Measurements from ENCODE around the gene MEST.
A peak's percentile ranks its signal among the peaks of the same experiment; 100 is the strongest.
"Not testable (repeated sequence)": the region's sequence is repeated elsewhere in the genome, so short reads cannot be mapped to it uniquely, and the experiment has no call there.

Gene MEST

DNA sequence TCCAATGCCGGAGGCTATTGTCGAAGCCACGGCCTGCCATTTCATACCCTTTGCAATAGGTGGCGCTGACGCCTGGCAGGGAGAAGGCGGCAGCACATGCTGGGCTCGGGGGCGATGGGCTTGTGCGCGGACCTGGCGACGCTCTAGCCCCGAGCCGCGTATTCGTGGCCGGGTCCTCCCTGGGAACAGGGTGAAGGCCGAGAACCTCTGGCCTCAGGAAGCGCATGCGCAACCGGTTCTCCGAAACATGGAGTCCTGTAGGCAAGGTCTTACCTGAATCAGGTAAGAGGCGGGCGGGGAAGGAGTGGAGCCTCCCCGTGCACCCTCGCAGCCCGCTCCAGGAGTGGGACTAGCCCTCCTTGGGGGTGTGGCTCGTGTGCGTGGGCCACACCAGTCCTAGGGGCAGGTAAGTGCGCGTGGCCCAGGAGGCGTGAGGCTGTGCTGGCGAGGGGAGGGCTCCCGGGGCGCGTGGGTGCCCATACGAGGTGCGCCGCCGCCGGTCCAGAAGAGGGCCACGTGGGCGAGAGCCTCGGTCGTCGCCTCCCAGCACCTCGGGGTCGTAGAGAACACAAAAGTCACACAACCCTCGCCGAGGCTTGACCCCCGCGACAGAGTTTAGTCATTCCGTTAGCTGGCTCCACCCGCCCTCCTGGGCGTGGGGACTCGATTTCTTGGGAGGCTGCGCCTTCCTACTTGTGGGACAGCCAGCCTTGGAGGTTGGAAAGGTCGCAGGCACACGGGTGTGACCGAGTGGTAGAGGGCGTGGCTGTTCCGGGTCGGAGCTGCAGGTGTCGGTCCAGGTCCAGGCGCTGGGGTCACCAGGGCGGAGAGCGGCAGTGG is 5.6 kb upstream of the MEST start:
- peak; percentile 89 for DNase-seq

DNA sequence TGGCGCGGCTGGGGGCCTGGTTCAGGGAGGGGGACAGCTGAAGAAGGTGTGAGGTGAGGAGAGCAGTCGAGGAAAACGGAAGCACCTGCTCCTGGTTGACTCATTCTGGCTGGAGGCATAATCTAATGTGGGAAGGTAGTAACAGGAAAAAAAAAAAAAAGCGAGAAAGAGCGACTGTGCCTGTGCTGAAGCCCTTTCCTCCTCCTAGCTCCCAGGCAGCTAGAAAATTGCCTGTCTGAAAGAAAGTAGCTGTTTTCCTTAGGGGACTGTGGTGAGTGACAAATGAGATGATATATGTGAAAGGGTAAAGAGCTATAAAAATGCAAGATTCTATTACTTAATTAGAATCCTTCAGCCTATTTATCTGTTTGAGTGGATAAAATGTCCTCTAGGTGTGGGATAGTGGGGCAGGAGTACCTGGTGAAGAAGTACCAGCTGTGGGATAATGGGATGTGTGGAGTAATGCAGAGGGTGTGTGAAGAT is 4.9 kb upstream of the MEST start:
- DNase-seq = peak; percentile 58

DNA sequence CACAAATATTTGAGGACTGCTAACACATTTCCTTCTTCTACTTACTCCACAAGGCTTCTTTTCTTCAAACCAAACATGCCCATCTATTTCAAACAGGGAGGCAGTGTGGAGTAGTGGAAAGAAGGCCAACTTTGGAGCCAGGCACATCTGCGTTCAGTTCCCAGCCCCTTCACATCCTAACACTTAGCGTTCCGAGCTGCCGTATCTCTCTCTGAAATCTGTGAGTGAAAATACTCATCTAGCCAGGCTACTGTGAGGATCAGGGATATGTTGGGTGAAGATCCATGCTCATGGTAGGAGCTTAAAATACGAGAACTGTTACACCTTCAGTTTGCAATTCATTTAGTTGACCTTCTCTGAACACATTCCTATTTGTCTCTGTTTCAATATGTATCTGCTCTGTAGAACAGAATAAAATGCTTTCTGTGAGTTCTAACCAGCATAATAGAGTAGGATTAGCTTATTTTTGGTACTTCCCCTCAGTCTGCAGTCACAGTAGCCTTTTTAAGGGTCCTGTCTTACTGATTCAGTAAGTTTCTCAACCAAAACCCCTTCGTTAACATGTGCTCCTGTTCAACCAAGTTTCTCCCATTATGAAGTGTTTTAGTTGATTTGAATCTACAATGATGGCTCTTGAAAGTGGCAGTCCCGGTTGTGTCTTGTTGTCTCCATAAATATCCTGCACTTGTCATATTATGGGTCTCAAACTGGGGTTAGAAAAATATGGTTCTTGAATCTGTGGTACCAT is 3.3 kb upstream of the MEST start:
- DNase-seq = no peak

DNA sequence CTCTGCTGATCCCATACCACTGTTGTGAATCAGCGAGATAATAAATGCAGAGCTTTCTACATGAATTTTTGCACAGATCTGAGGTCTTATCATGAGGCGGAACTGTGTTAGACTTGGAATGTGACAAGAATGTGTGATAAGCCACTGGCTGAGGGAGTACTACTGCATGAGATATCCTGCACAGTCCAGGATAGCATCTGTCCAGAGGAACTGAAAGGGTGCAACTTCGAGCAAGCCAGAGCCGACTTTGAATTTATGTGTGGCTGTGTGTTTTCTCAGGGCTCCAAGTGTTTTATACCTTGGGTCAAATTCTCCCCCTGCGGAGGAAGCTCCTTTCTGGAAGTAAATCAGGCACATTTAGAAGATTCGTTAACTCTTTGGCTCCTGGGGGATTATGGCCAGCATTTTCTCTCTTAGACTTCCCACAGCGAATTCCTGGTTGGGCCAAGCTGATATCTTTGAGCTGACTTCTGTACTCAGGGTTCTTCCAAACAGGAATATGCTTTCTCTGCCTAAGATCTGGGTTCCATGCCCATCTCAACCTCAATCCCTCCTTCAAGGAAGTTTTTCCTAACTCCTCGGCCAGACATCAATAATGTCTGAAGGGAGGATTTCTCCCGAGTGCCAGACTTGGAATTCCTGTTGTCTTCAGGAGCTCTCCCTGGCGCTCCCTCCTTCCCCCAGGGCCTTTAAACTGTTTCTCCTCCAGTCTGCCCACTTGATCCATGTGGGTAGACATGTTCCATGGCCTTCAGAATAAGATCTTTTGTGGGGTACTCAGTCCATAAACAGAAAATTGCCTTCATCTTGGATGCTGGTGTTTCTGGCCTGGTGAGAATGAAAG is 2.5 kb upstream of the MEST start:
- no peak for DNase-seq

DNA sequence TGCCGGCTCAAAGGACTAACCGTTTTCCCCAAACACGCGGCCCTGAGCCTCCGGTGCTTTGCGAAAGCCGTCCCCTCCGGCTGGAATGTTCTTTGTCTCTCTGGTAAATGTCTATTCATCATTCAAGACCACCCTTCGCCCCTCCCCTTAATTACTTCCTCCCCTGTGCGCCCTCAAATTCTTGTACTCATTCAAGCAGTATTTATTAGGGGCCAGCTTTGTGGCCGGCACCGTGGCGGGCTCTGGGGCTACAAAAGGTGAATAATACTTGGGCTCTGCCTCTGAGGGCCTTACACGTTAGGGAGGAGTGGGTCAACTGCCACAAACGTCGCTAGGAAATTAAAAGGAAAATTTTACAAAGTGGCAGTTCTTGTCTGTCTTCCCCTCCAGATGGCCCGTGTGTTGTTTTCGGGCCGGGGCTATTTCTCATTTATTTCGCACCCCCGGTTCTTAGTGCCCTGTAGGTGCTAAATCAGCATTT is 1.5 kb upstream of the MEST start:
- DNase-seq = peak; percentile 42

DNA sequence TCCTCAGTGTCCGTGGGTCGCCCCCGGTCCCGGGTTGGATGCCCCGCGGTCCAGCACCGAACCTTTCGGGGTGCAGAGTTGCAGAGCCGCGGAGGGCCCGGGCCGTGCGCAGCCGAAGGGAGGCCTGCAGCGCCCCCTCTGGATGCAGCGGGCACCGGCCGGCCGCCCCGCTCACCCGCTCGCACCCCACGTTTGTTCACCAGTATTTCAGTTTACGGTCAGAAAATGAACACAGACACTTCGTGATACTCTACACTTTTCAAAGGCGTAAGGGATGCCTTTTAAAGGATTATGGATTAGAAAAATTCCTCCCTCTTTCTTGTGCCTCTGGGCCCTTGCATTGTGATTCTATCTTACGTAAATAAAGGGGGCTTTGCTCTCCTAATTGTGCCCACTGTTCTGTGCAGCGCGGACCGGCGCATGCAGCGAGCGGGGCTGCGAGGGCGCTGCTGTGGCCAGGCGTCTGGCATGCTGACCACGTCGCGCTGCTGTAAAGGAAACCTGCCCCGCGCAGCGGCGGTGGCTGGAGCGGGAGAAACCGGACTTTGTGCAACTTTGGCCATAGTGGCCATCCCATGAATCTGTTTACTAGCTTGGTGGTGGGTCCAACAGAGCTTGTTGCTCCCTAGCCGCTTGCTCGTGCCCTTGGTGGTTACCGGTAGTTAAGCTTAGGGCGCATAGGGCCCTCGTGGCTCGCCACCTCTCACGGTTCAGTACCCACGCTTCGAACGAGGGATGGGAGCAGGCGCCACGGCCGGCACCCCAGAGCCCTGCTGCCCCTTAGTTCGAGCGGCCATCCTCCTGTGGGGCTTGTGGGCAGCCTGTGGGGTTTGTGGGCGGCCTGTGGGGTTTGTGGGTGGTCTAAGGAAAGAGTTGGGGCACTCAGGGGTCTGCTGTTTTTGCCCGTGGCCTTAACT is 739 bp upstream of the MEST start:
- DNase-seq = peak; percentile 45

DNA sequence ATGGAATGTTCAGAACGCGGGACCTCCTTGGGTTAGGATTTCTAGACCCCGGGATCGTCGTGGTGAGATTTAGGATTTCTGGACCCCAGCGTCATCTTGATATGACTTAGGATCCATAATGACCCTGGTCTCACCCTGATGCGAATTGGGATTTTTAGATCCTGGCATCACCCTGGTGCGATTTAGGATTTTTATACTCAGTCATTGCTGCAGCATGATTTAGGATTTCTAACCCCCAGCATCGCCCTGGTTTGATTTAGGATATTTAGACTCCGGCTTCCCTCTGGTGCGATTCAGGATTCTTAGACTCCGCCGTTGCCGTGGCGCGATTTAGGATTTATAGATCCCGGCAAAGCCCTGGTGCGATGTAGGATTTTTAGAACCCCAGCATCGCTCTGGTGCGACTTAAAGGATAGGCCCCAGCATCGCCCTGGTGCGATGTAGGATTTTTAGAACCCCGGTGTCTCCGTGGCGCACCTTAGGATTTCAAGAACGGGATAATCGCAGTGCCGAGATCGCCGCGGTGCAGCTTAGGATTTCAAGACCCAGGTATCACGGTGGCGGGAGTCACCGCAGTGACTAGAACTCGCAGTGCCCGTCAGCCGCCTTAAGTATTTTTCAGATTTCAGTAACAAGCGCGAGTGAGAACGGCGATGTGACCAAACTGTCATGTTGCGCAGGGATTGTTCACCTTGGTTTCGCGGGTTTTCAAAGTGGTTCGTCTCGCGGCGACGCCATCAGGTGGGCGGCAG is 814 bp downstream of the MEST start:
- no peak for DNase-seq

DNA sequence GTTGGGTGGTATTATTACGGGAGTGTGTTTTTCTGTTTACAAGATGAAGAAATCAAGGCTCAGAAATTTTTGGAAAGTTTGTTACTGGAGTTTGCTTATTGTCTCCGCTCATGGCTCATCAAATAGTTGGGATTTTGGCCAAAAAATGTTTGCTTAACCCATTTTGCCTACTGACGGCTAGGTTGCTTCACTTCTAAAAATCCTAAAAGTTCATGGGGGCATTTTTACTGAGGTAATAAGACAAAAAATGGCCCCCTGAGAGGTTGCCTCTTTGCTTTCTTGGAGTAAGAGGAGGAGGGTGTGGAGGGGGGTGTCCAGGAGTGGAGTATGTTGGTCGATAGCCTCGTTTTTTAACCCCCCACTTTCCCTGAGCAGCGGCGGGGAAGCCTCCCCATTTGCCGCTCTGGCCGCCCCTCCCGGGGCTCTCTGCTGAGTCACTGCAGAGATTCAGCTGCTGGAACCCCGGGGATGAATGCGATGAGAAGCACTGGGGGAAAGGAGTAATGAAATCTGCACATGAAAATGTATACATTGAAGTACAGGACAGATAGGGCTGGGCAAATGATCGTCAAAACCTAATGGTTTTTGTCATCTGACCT is 1.5 kb downstream of the MEST start:
- no peak for DNase-seq

DNA sequence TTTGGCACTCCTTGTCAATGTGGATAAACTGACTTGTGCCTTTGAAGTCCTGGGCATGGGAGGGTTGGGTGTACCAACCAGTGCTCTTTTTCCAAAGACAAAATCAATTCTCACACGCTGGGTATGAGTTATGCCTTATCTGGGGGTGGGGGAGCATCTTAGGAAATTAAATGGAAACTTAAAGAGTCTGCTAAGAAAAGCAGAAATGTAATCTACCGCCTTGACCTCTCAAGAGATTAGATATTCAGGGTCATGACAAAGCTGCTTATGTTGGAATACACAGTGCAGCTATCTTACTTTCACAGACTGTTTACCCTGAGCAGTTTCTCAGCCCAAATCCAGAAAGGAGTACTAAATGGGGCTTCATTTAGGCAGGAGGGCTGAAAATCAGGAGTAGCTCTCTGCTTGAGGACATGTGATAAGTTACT is 2.6 kb downstream of the MEST start:
- no peak for DNase-seq

DNA sequence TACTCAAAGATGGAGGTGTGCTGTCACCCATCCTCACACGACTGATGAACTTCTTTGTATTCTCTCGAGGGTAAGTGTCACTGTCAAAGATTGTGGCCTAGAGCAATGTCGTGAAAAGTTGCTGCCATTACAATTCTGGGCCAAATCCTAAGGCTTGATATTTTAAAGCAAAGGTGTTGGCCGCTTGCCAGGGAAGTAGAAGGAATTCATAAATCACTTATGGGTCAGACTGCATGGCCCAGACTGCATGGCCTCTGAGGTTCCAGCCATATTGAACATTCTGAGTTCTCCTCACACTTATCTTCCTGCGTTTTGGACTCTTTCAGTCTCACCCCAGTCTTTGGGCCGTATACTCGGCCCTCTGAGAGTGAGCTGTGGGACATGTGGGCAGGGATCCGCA is 8.6 kb downstream of the MEST start:
- no peak for DNase-seq

DNA sequence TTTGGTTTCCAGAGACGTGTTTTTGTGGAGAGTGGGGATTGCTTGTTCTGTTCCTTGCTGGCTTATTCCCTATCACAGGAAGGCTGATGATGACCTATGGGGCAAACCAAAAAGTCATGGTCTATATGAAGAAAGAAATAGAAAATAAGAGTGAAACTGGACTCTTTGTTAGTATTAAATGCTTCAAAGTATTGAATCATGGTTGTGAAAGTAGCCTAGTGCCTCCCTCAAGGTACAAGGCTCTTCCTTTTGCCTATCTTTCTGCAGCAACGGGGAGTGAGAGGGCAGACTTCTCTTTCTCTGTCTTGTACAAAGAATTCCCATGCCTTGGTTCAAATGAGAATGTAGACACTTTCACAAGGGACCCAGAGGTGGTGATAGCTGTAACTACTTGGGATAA is 9.0 kb downstream of the MEST start:
- no peak for DNase-seq

DNA sequence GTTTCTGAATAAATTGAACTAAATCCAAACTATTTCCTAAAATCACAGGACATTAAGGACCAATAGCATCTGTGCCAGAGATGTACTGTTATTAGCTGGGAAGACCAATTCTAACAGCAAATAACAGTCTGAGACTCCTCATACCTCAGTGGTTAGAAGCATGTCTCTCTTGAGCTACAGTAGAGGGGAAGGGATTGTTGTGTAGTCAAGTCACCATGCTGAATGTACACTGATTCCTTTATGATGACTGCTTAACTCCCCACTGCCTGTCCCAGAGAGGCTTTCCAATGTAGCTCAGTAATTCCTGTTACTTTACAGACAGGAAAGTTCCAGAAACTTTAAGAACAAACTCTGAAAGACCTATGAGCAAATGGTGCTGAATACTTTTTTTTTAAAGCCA is 13.9 kb downstream of the MEST start:
- DNase-seq = no peak

DNA sequence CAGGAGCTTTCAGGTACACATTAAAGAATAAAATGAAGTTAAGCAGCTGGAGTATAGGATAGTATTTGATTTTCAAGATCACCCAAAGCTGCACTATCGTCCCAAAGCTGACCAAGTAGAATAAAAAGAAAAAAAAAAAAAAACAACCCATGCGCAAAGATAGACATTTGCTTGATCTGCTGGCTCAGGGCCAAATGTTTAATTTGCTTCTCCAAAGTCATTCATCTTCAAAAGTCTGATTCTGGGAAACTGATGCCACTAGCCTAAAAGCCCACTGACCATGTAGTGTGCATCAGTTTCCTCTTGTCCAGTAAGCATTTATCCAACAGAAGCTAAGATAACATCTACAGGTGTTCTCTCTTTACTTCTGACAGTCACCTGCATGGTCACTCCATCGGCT is 14.5 kb downstream of the MEST start:
- DNase-seq = no peak

DNA sequence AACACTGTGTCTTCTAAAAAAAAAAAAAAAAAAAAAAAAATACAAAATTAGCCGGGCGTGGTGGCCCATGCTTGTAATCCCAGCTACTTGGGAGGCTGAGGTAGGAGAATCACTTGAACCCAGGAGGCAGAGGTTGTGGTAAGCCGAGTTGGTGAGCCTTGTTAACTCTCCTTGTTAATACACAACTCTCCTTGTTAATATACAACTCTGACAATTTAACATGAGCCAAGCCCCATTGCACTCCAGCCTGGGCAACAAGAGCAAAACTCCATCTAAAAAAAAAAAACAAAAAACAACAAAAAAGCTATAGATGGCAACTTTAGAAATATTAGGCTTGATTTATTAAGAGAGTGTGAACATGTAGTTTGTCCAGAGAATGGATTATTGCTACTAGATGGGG is 20.2 kb downstream of the MEST start:
- not testable (repeated sequence) for DNase-seq

DNA sequence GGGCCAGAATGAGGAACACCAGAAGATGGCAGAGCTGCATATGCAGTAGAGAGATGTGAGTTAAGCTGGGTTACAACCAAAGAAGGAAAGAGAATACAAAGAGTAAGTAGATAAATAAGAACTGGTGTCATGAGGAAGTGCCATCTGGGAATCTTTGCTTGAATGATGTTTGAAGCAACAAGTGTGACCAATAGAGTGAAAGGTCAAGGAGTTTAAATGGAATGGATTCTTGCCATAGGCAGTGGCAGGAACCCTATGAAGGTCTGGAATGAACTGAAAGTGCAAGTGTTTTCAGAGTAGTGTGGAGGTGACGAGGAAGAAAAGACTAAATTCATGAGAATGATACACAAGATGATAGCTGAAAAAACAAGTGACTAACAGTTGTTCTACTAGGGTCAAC is 21.6 kb downstream of the MEST start:
- no peak for DNase-seq

DNA sequence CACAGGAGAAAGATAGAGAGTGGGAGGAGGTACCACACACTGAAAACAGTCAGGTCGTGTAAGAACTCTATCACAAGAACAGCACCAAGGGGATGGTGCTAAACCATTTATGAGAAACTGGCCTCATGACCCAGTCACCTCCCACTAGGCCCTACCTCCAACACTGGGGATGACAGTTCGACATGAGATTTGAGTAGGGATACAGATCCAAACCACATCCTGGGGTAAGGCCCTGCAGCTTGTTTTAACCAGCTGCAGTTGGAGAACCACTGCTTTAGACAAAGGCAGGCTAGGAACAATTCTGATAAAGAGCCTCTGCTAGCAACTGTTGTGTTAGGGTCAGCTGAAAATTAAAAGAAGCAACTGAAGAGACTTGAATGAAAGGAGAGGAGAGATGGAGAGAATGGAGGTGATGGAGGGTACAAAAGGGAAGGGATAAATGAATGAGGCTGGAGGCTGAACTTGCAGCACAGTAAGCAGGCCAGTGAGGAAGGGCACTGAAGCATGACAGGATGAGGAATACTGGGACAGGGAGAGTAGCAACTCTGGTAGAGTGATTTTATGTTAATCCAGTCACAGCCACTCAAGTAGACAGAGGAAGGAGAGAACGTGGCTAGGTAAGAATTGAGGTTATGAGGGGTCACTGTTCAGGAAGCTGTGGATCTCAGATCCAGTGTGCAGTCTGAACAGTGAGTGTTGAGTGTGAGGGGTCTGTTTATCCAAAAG is 23.6 kb downstream of the MEST start:
- no peak for DNase-seq

DNA sequence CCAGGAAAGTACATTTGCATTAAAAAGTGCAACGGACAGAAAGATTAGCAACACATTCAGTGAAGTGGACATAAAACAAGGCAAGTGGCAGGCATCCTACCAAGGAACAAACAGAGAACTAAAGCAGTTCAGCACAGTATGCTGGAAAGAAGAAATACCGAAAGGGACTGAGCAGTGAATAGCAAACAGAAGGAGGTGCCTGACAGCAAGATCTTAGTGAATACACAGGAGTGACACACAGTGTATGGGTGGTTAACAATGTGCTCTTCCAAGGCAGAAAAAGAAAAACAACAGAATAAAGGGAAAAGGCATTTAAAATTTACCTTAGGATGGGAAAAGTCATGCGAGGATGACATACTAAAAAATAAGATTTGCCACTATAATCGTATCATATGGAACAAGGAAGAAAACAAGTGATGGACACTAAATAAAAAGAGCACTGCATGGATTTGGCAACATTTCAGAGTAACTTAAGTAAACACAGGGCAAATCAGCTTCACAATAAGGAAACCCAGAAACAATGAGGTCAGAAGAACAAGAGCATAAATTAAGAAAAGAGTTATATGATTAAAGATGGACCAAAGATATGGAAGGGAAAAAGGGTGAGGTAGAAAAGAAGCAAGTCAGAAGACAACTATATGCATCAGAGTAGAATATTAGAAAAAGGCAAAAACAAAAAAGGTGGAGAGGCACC is 29.5 kb downstream of the MEST start:
- DNase-seq = no peak

DNA sequence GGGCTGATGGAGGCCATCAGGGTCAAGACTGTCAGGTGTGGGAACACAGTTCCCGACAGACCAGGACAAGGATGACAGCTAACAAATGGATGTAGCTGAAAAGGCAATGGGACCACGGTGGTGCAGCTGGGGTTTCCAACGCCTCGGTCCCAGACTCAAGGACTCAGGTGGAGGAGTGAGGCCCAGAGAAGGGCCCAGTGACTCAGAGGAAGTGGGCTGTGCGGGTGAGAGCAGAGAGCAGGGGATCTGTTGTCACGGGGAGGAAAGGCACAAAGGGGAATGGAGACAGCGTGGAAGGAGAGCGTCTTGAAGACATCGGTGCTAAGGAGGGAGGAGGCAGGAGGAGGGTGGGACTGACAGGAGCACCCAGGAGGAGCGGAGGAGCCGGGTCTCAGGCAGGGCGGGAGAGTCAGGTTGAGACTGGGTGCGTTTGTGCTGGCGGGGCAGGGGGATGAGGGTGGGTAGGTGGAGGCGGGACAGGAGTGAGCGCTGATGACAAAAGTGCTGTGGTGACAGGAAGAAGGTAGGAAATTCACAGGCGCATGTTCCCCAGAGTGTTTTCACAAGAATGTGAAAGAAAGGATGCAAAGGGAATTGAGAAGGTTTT is 31.7 kb downstream of the MEST start:
- DNase-seq = not testable (repeated sequence)

DNA sequence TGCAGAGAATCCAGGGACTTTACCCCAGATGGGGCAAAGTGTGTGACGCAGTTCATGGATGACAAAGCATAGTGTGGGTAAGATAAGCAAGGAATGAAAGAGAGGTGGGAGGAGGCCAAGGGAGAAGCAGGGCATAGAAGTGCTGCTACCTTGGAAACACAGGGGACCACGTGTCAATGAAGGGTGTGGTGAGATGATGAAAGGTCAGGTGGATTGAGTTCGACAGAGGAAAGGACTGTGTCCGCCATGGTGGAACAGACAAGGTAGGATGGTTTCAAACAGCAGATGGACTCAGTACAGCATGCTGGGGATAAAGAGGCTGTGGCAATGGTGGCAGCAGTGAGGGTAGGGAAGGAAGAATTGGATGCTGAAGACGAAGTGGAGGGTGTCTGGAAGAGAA is 32.7 kb downstream of the MEST start:
- no peak for DNase-seq

Data from NCI-H1105 (cell line).